GM15510 (cell line): ENCODE measurements around the gene ADGRL1.

Experiments
- POLR2A ChIP-seq: IDR thresholded peaks from 3 replicates; pipeline ENCODE4 v1.6.1; 2011; ENCODE audit warnings: borderline replicate concordance; ENCODE audit not compliant: insufficient read length; ENCODE audit errors: extremely low read depth

Gene ADGRL1

DNA sequence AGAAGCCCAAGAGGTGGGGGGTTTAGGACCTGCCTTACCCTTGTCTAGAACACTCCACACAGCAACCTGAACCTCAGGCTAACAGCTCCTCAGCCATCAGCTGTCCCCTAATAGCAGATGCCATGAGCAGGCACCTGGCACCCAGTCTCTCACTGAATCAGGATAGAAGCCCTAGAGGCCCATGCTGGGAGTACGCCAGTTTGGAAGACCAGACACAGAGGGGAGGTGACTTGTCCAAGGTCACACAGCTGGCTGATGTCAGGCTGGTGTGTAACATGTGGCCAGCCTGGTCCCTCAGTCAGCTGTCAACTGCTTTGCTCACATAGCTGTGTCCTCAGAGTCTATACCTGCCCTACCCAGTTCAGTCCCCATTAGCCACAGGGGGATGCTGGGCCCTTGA, 102.7 kb downstream of the ADGRL1 start:
- TF ChIP-seq POLR2A, result no peak

DNA sequence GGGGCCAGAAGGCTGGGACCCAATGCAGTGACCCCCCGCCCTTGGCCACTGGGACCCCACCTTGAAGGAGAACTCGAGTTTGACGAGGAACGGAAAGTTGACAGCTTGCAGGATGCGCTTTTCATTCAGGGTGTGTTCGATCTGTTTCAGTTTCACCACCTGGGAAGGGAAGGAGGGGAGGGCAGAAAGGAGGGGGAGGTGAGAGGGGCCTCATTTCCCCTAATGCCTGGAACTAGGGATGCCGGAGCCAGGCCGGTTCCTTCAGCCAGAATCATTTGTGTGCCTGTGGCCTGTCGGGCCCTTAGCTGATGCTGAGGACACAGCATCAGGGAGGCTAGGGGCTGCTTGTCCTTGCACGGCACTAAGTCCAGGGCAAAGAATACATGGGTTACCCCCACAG, 103.2 kb downstream of the ADGRL1 start:
- TF ChIP-seq POLR2A, result no peak

DNA sequence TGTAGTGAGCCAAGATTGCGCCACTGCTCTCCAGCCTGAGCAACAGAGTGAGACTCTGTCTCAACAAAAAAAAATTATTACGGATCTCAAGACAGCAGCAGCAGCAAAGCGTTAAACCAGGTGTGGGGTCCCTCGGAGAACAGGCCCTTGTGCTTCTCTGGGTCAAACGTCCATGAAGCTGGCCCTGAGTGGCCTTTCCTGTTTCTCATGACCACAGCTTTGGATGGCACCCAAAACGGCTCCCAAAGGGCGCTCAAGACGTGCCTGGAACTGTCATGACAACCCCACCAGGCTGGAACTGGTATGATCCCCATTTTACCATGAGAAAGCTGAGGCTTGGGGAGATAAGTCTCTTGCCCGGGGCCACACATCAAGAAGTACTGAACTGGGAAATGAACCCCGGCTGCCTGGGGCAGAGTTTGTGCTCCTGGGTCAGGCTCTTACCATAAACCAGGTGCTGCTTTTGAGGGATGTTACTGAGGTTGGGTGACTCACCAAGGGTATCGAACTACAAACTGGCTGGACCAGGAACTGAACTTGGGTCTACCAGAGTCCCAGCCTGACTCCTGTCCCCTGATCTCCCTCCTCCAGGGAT, 103.8 kb downstream of the ADGRL1 start:
- no peak for TF ChIP-seq POLR2A

DNA sequence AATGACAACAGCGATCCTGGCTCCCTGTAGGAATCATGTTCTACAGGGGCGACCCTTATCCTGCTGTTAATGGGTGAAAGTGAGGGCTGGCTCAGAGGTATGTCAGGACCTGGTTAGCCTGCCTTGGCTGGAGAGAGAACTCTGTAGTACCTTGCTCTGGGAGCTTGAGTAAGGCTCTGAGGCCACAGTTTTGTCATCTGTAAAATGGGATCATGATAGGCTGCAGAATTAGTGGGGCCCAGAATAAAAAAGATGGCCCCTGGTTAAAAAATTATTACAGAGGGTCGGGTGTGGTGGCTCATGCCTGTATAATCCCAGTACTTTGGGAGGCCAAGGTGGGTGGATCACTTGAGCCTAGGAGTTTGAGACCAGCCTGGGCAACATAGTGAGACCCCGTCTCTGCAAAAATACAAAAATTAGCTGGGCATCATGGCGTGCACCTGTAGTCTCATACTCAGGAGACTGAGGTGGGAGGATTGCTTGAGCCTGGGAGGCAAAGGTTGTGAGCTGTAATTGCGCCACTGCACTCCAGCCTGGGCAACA, 104.9 kb downstream of the ADGRL1 start:
- no peak for TF ChIP-seq POLR2A
